Lower lobe of right lung (tissue), 2 donors: ENCODE results near the gene TOR4A. TPM values are rescaled to one million over a fixed set of nuclear protein-coding genes. Genes with fewer than 3 reads are reported as not detected.
A peak's percentile ranks its signal among the peaks of the same experiment; 100 is the strongest.

Experiments
- ATAC-seq, 2 donors: fragments of 200-7000 bp; cut with Tn5 transposase; one replicate each; pipeline ENCODE4 v1.9.1; 2020 to 2022; ENCODE audit warnings: mild to moderate bottlenecking in 2 of 2, moderate library complexity in 2 of 2
- DNase-seq: peaks from one replicate; pipeline ENCODE4 v3.0.0-alpha.2; 2020
- H3K27ac ChIP-seq: fragments of 200-600 bp; one replicate; pipeline ENCODE4 v1.8.0; 2022
- H3K27me3 ChIP-seq: fragments of 200-600 bp; one replicate; pipeline ENCODE4 v1.8.0; 2022; ENCODE audit warnings: low read depth
- H3K36me3 ChIP-seq: fragments of 200-600 bp; one replicate; pipeline ENCODE4 v1.8.0; 2022; ENCODE audit warnings: mild to moderate bottlenecking
- H3K4me1 ChIP-seq: fragments of 200-600 bp; one replicate; pipeline ENCODE4 v1.8.0; 2022
- H3K4me3 ChIP-seq: fragments of 200-600 bp; one replicate; pipeline ENCODE4 v1.8.0; 2022; ENCODE audit warnings: mild to moderate bottlenecking
- H3K9me3 ChIP-seq: fragments of 200-600 bp; one replicate; pipeline ENCODE4 v1.8.0; 2022
- CTCF ChIP-seq: fragments of 200-600 bp; IDR thresholded peaks from one replicate; pipeline ENCODE4 v1.8.0; 2022; ENCODE audit warnings: antibody characterized with exemption, mild to moderate bottlenecking
- intact Hi-C: fragments of 100-400 bp; cut with DNase I; formaldehyde crosslinking; loops from one replicate; pipeline ENCODE4 v1.11.0; 2022
- total RNA-seq: library from RNA; stranded (reverse); fragmentation: NEBNext Ultra II Directional; extraction: Animal tissue kit (Norgen Biotek cat#: 25700); gene quantifications from one replicate; pipeline ENCODE4 v1.2.1, GENCODE V29; 2021
- donor health status: DM: no; HTN: yes; CAD: no; lungs with severe emphysema.

Gene TOR4A
- total RNA-seq, 1 donor from 2014 or later: 27.2 TPM

GRCh38 chr9:137311986-137312851 is 34.7 kb downstream of the TOR4A start:
- Histone ChIP-seq H3K4me1 (peaks cover 23% of the 10 kb centered on the region), H3K27ac (no peak overlapping the region), H3K4me3 (no peak overlapping the region), H3K36me3 (no peaks in the 10 kb centered on the region), H3K9me3 (no peaks in the 10 kb centered on the region), H3K27me3 (peaks cover 31% of the 10 kb centered on the region)
- DNase-seq (peak; percentile 45), ATAC-seq (no peak)
- TF ChIP-seq CTCF: no peak
- intact Hi-C loops: no loop called here

GRCh38 chr9:137312852-137313325 is 35.4 kb downstream of the TOR4A start:
- intact Hi-C loops: no loop called here

GRCh38 chr9:137313326-137313936 is 35.9 kb downstream of the TOR4A start:
- Histone ChIP-seq H3K36me3 (no peaks in the 10 kb centered on the region), H3K4me3 (no peak overlapping the region), H3K27ac (no peak overlapping the region), H3K4me1 (peaks cover 17% of the 10 kb centered on the region), H3K9me3 (no peaks in the 10 kb centered on the region), H3K27me3 (peaks cover 23% of the 10 kb centered on the region)
- DNase-seq (no peak), ATAC-seq (no peak)
- intact Hi-C loops: no loop called here
- no peak for TF ChIP-seq CTCF

More at GRCh38 chr9:137312852-137313325, 35.4 kb downstream of the TOR4A start:
- H3K27me3 ChIP-seq: peaks cover 25% of the 10 kb centered on the region
- peaks cover 17% of the 10 kb centered on the region for H3K4me1 ChIP-seq
- no peak for ATAC-seq
- DNase-seq: no peak
- no peaks in the 10 kb centered on the region for H3K9me3 ChIP-seq
- H3K36me3 ChIP-seq: no peaks in the 10 kb centered on the region
- no peak overlapping the region for H3K27ac ChIP-seq
- no peak overlapping the region for H3K4me3 ChIP-seq
- TF ChIP-seq CTCF: no peak

GRCh38 chr9:137313956-137314560 is 36.5 kb downstream of the TOR4A start:
- Histone ChIP-seq H3K27ac (no peak overlapping the region), H3K9me3 (no peaks in the 10 kb centered on the region), H3K4me1 (peaks cover 17% of the 10 kb centered on the region), H3K4me3 (no peak overlapping the region), H3K36me3 (no peaks in the 10 kb centered on the region), H3K27me3 (peaks cover 23% of the 10 kb centered on the region)
- intact Hi-C loops: no loop called here
- no peak for TF ChIP-seq CTCF
- DNase-seq: no peak
- no peak for ATAC-seq
